ENCODE data around the gene MAEA.
"Not testable (repeated sequence)": the region's sequence is repeated elsewhere in the genome, so short reads cannot be mapped to it uniquely, and the experiment has no call there.

The MAEA gene

GRCh38 chr4:1331591-1332353 lies 42.1 kb downstream of the MAEA start:
- no peaks in the 10 kb centered on the region for H3K9me2 ChIP-seq (replicated peaks; ENCODE audit: control insufficient read depth, low read length)
- no peaks in the 10 kb centered on the region for H3K4me1 ChIP-seq (ENCODE audit: control insufficient read depth, low read length)
- H4K20me1 ChIP-seq (ENCODE audit: control insufficient read depth, insufficient read depth, low read depth, low read length), result no peaks in the 10 kb centered on the region
- no peak overlapping the region for H3K4me2 ChIP-seq (ENCODE audit: low read length)
- H3F3A ChIP-seq (ENCODE audit: control insufficient read depth, insufficient read depth), result no peaks in the 10 kb centered on the region
- no peak overlapping the region for H3K27ac ChIP-seq (ENCODE audit: low read depth, low read length)
- H3K36me3 ChIP-seq (ENCODE audit: control insufficient read depth, low read length), result peaks cover 42% of the 10 kb centered on the region
- H3K9me3 ChIP-seq (ENCODE audit: control insufficient read depth, insufficient read depth, low read length), result no peaks in the 10 kb centered on the region
- no peak for TF ChIP-seq EZH2phosphoT487 (IDR thresholded peaks at IDR 0.05; ENCODE audit: borderline replicate concordance, low read length)
- no peak for TF ChIP-seq CTCF (IDR thresholded peaks at IDR 0.05; ENCODE audit: low read depth, low read length, poor library complexity, severe bottlenecking)
- H3K4me3 ChIP-seq (ENCODE audit: low read length), result no peak overlapping the region
- no peaks in the 10 kb centered on the region for H3K27me3 ChIP-seq (ENCODE audit: control insufficient read depth, low read length)
- peaks cover 4% of the 10 kb centered on the region; the same call in 1 of the 2 replicates for H3K79me2 ChIP-seq (ENCODE audit: control insufficient read depth, low read length)

- Histone ChIP-seq H3K27ac (ENCODE audit: low read depth, low read length) (no peak overlapping the region), H3F3A (ENCODE audit: control insufficient read depth, insufficient read depth) (no peaks in the 10 kb centered on the region), H3K9me3 (ENCODE audit: control insufficient read depth, insufficient read depth, low read length) (no peaks in the 10 kb centered on the region), H3K4me1 (ENCODE audit: control insufficient read depth, low read length) (no peaks in the 10 kb centered on the region), H3K4me3 (ENCODE audit: low read length) (no peak overlapping the region), H3K27me3 (ENCODE audit: control insufficient read depth, low read length) (no peaks in the 10 kb centered on the region), H3K79me2 (ENCODE audit: control insufficient read depth, low read length) (peaks cover 4% of the 10 kb centered on the region; the same call in 1 of the 2 replicates), H3K9me2 (replicated peaks; ENCODE audit: control insufficient read depth, low read length) (no peaks in the 10 kb centered on the region), H3K4me2 (ENCODE audit: low read length) (no peak overlapping the region), H3K36me3 (ENCODE audit: control insufficient read depth, low read length) (peaks cover 44% of the 10 kb centered on the region), H4K20me1 (ENCODE audit: control insufficient read depth, insufficient read depth, low read depth, low read length) (no peaks in the 10 kb centered on the region)
- TF ChIP-seq CTCF (IDR thresholded peaks at IDR 0.05; ENCODE audit: low read depth, low read length, poor library complexity, severe bottlenecking), result no peak
- TF ChIP-seq EZH2phosphoT487 (IDR thresholded peaks at IDR 0.05; ENCODE audit: borderline replicate concordance, low read length), result no peak
Measured at GRCh38 chr4:1332686-1333085, 43.0 kb downstream of the MAEA start.

GRCh38 chr4:1333256-1333655 lies 43.6 kb downstream of the MAEA start:
- no peaks in the 10 kb centered on the region for H3K27me3 ChIP-seq (ENCODE audit: control insufficient read depth, low read length)
- H3K79me2 ChIP-seq (ENCODE audit: control insufficient read depth, low read length), result peaks cover 4% of the 10 kb centered on the region; the same call in 1 of the 2 replicates
- TF ChIP-seq EZH2phosphoT487 (IDR thresholded peaks at IDR 0.05; ENCODE audit: borderline replicate concordance, low read length) (no peak), CTCF (IDR thresholded peaks at IDR 0.05; ENCODE audit: low read depth, low read length, poor library complexity, severe bottlenecking) (no peak)
- H3K36me3 ChIP-seq (ENCODE audit: control insufficient read depth, low read length), result peaks cover 44% of the 10 kb centered on the region
- H3K27ac ChIP-seq (ENCODE audit: low read depth, low read length), result no peak overlapping the region
- H4K20me1 ChIP-seq (ENCODE audit: control insufficient read depth, insufficient read depth, low read depth, low read length), result no peaks in the 10 kb centered on the region
- H3K9me3 ChIP-seq (ENCODE audit: control insufficient read depth, insufficient read depth, low read length), result no peaks in the 10 kb centered on the region
- H3K4me2 ChIP-seq (ENCODE audit: low read length), result no peak overlapping the region
- no peaks in the 10 kb centered on the region for H3F3A ChIP-seq (ENCODE audit: control insufficient read depth, insufficient read depth)
- H3K4me1 ChIP-seq (ENCODE audit: control insufficient read depth, low read length), result no peaks in the 10 kb centered on the region
- H3K4me3 ChIP-seq (ENCODE audit: low read length), result no peak overlapping the region
- H3K9me2 ChIP-seq (replicated peaks; ENCODE audit: control insufficient read depth, low read length), result no peaks in the 10 kb centered on the region

- H3K4me3 ChIP-seq (ENCODE audit: low read length); H3K9me2 ChIP-seq (replicated peaks; ENCODE audit: control insufficient read depth, low read length); H3F3A ChIP-seq (ENCODE audit: control insufficient read depth, insufficient read depth); H3K9me3 ChIP-seq (ENCODE audit: control insufficient read depth, insufficient read depth, low read length); H3K27ac ChIP-seq (ENCODE audit: low read depth, low read length); H3K4me1 ChIP-seq (ENCODE audit: control insufficient read depth, low read length); H3K27me3 ChIP-seq (ENCODE audit: control insufficient read depth, low read length); H4K20me1 ChIP-seq (ENCODE audit: control insufficient read depth, insufficient read depth, low read depth, low read length); H3K79me2 ChIP-seq (ENCODE audit: control insufficient read depth, low read length); H3K4me2 ChIP-seq (ENCODE audit: low read length): not testable (repeated sequence)
- peaks cover 47% of the 10 kb centered on the region for H3K36me3 ChIP-seq (ENCODE audit: control insufficient read depth, low read length)
Measured at GRCh38 chr4:1333851-1334578, 44.3 kb downstream of the MAEA start.

All from DOHH2 (cell line).